Right atrium auricular region (tissue), 2 donors: ENCODE results near the gene PRTN3. TPM values are rescaled to one million over a fixed set of nuclear protein-coding genes. Genes with fewer than 3 reads are reported as not detected.

ENCODE experiments used
- DNase-seq: peaks from one replicate; pipeline ENCODE4 v3.0.0-alpha.2; 2019; ENCODE audit warnings: low spot score
- H3K27ac ChIP-seq, 2 donors: fragments of 200-600 bp; sonication (generic); 1 replicate in 1 of 2; 2 replicates in 1 of 2; pipeline ENCODE4 v1.5.1; 2016 to 2019
- H3K27me3 ChIP-seq, 2 donors: fragments of 200-600 bp; sonication (generic); one replicate each; pipeline versions ENCODE4 v1.5.1 to v1.6.0; 2017 to 2019
- H3K36me3 ChIP-seq: fragments of 200-600 bp; sonication (generic); one replicate; pipeline ENCODE4 v1.5.1; 2016
- H3K4me1 ChIP-seq, 2 donors: fragments of 200-600 bp; sonication (generic); one replicate each; pipeline versions ENCODE4 v1.5.1 to v1.6.0; 2017 to 2019
- H3K4me3 ChIP-seq, 2 donors: fragments of 200-600 bp; sonication (generic); 1 replicate in 1 of 2; 2 replicates in 1 of 2; pipeline ENCODE4 v1.5.1; 2017 to 2019; ENCODE audit warnings: mild to moderate bottlenecking in 1 of 2, moderate library complexity in 1 of 2
- H3K9me3 ChIP-seq, 2 donors: fragments of 200-600 bp; sonication (generic); one replicate each; pipeline ENCODE4 v1.5.1; 2019
- CTCF ChIP-seq, 2 donors: fragments of 200-600 bp; sonication (generic); IDR thresholded peaks; one replicate each; pipeline ENCODE4 v1.5.1; 2019; ENCODE audit warnings: antibody characterized with exemption in 2 of 2
- total RNA-seq, 2 donors: library from RNA; depleted of rRNA; stranded (reverse); fragments of >200 nt; gene quantifications; one replicate each; pipeline ENCODE4 v1.1.0, GENCODE V29; 2016

PRTN3 gene
- total RNA-seq, 2 donors from 2014 or later: not detected

- H3K27ac ChIP-seq: no peak overlapping the region
- peaks cover 56% of the 10 kb centered on the region for H3K36me3 ChIP-seq
- no peak for TF ChIP-seq CTCF (IDR thresholded peaks at IDR 0.05)
- no peak overlapping the region for H3K4me3 ChIP-seq
- H3K27me3 ChIP-seq: no peaks in the 10 kb centered on the region
- no peaks in the 10 kb centered on the region for H3K9me3 ChIP-seq
- DNase-seq: no peak
- H3K4me1 ChIP-seq: no peaks in the 10 kb centered on the region
These were observed 42.9 kb downstream of the PRTN3 start for GRCh38 chr19:883661-884211.

- Histone ChIP-seq H3K36me3 (peaks cover 61% of the 10 kb centered on the region), H3K27ac (no peak overlapping the region), H3K9me3 (no peaks in the 10 kb centered on the region), H3K27me3 (no peaks in the 10 kb centered on the region), H3K4me3 (no peak overlapping the region), H3K4me1 (no peaks in the 10 kb centered on the region)
- DNase-seq: no peak
- no peak for TF ChIP-seq CTCF (IDR thresholded peaks at IDR 0.05)
These were observed 43.8 kb downstream of the PRTN3 start for GRCh38 chr19:884420-885211.

- H3K9me3 ChIP-seq: no peaks in the 10 kb centered on the region
- H3K27ac ChIP-seq: no peak overlapping the region
- no peak for DNase-seq
- H3K36me3 ChIP-seq: peaks cover 60% of the 10 kb centered on the region
- no peaks in the 10 kb centered on the region for H3K4me1 ChIP-seq
- no peak overlapping the region for H3K4me3 ChIP-seq
- H3K27me3 ChIP-seq: no peaks in the 10 kb centered on the region
- TF ChIP-seq CTCF (IDR thresholded peaks at IDR 0.05): no peak
These were observed 44.9 kb downstream of the PRTN3 start for GRCh38 chr19:885536-886224.

GRCh38 chr19:887072-887471 is 46.3 kb downstream of the PRTN3 start:
- H3K4me3 ChIP-seq: no peak overlapping the region
- no peaks in the 10 kb centered on the region for H3K27me3 ChIP-seq
- peaks cover 0 to 8% of the 10 kb centered on the region in 2 donors for H3K4me1 ChIP-seq
- no peak for DNase-seq
- no peak for TF ChIP-seq CTCF (IDR thresholded peaks at IDR 0.05)
- peaks cover 53% of the 10 kb centered on the region for H3K36me3 ChIP-seq
- no peak overlapping the region for H3K27ac ChIP-seq
- no peaks in the 10 kb centered on the region for H3K9me3 ChIP-seq

- TF ChIP-seq CTCF (IDR thresholded peaks at IDR 0.05): no peak
- no peak for DNase-seq
- Histone ChIP-seq H3K27me3 (no peaks in the 10 kb centered on the region), H3K27ac (no peak overlapping the region), H3K36me3 (peaks cover 48% of the 10 kb centered on the region), H3K4me1 (peaks cover 0 to 12% of the 10 kb centered on the region in 2 donors), H3K4me3 (no peak overlapping the region), H3K9me3 (no peaks in the 10 kb centered on the region)
These were observed 46.8 kb downstream of the PRTN3 start for GRCh38 chr19:887599-887998.
